HG02852 (cell line): Measurements from ENCODE around the gene MYO9B.

Source experiments
- ATAC-seq: cut with Tn5 transposase; IDR thresholded peaks from one replicate; pipeline ENCODE4 v1.9.1; 2021; ENCODE audit warnings: mild to moderate bottlenecking, moderate library complexity; ENCODE audit not compliant: unreplicated experiment

The MYO9B gene

GRCh38 chr19:17235300-17235970 lies 159.9 kb downstream of the MYO9B start:
- peak; percentile 70 for ATAC-seq

GRCh38 chr19:17235971-17236777 lies 160.6 kb downstream of the MYO9B start:
- peak; percentile 23 for ATAC-seq

- no peak for ATAC-seq
Measured at GRCh38 chr19:17236811-17237543, 161.4 kb downstream of the MYO9B start.

- no peak for ATAC-seq
Measured at GRCh38 chr19:17237747-17238706, 162.4 kb downstream of the MYO9B start.

GRCh38 chr19:17240062-17240752 lies 164.6 kb downstream of the MYO9B start:
- ATAC-seq: no peak

GRCh38 chr19:17240826-17241399 lies 165.3 kb downstream of the MYO9B start:
- ATAC-seq: no peak

- ATAC-seq: no peak
Measured at GRCh38 chr19:17242431-17243208, 167.0 kb downstream of the MYO9B start.

- ATAC-seq: no peak
Measured at GRCh38 chr19:17243211-17243829, 167.7 kb downstream of the MYO9B start.

GRCh38 chr19:17243830-17244617 lies 168.4 kb downstream of the MYO9B start:
- ATAC-seq: no peak

GRCh38 chr19:17244618-17245534 lies 169.3 kb downstream of the MYO9B start:
- ATAC-seq: peak; percentile 7

- peak; percentile 25 for ATAC-seq
Measured at GRCh38 chr19:17245535-17245984, 170.0 kb downstream of the MYO9B start, which contains the start of gene NR2F6. TSS of gene NR2F6 (minus strand) at chr19:17245919. CDS start at chr19:17245220, 699 bp downstream.

GRCh38 chr19:17246681-17247425 lies 171.3 kb downstream of the MYO9B start:
- ATAC-seq: no peak

GRCh38 chr19:17248011-17248776 lies 172.6 kb downstream of the MYO9B start:
- no peak for ATAC-seq

- no peak for ATAC-seq
Measured at GRCh38 chr19:17249887-17250548, 174.4 kb downstream of the MYO9B start.
